HG03175 (cell line): ENCODE results near the gene ITPR1.

ENCODE experiments used
- ATAC-seq: cut with Tn5 transposase; IDR thresholded peaks from one replicate; pipeline ENCODE4 v1.9.1; 2021; ENCODE audit warnings: mild to moderate bottlenecking, moderate library complexity; ENCODE audit not compliant: unreplicated experiment

ITPR1 gene

GRCh38 chr3:4800595-4800994 is 307.4 kb downstream of the ITPR1 start:
- ATAC-seq = no peak

DNA sequence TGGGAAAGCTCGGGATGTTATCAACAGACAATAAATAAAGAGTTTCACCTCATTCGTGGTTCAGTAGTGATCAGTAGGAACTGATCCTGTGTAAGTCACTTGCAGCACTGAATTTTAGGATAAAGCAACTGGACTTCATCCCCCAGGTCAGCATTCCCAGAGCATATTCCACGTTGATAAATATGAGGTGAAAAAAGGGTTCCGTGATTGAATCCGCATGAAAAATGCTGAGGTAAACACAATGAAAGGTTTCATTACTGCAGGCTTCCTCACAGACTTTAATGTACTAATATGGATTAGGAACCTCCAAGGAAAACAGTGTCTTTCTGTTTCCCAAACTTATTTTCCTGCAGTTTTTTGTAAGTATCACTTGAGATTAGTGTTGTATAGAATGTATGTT is 308.7 kb downstream of the ITPR1 start:
- ATAC-seq = no peak

DNA sequence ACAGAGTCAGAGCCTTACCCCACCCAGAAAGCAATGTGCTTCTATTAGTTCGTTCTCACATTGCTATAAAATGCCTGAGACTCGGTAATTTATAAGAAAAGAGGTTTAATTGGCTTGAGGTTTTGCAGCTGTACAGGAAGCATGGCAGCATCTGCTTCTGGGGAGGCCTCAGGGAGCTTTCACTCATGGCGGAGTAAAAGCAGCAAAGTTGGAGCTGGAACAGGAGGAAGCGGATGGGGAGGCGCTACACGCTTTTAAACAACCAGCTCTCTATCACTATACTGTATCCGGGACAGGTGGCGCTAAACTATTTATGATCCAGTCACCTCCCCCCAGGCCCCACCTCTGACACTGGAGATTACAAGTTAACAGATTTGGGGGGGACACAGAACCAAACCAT is 309.8 kb downstream of the ITPR1 start:
- no peak for ATAC-seq

- ATAC-seq = no peak
These were observed 311.3 kb downstream of the ITPR1 start for GRCh38 chr3:4804161-4805058.

GRCh38 chr3:4805662-4806061 is 312.5 kb downstream of the ITPR1 start:
- no peak for ATAC-seq

DNA sequence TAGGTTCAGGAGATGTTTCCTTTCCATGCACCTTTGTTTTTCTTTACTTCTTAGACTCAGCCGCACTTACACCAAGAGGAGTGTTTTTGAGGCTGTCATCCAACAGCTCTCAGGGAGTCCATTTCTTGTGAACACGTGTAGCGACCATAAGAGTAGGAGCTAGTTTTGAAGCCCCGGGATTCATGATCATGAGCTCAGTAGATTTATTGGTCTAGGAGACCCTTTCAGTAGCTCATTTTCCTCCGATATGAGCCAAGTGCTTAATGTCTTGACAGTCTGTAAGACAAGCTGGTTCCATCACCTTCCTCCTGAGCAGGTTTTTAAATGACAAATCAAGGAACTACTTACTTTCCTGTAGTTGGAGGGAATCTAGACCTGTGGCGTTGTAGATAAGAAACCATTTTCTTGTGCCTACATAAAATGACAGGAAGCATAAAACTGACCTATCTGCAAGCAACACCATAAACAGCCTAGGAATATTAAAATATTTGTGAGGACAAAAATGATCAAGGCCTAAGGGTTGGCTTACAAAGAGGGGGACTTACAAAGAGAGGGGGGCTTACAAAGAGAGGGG is 313.5 kb downstream of the ITPR1 start:
- ATAC-seq = no peak

- no peak for ATAC-seq
These were observed 314.5 kb downstream of the ITPR1 start for GRCh38 chr3:4807381-4808280.

DNA sequence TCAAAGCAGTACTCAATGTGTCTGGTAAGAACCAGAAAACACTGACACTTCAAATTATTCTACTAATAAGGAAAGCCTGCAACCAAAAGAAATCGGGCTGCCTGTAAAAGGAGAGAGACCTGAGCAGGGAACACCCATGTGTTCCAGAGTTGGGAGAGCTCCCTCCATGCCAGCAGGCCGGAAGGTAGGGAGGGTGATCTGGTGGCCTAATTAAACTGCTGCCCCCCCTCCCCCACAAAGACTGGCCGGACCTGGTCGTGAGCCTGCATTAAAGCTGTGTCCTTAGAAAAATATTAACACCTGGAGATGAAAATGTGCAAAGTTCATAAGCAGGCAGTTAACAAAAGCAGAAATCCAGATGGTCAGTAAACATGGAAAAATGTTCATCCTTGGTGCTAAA is 315.5 kb downstream of the ITPR1 start:
- ATAC-seq = no peak

GRCh38 chr3:4809922-4810321 is 316.8 kb downstream of the ITPR1 start:
- ATAC-seq = no peak

DNA sequence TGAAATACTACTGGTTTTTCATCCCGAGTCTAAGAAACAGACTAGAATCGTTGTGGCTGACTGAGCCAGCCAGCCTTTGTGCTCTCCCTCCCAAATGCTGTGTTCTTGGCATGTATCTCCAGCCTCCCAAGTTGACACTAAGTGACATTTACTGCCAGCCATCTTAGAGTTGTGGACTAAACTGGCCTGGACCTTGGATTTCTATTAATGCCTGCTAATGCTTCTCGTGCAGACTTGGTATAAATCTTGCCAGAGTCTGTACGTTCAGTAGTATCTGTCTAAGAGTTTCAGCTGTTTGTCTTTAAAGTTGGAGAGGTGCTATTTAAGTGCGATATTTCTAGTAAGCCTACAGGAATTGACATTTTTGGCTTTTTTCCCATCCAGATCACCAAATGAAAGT is 319.4 kb downstream of the ITPR1 start:
- no peak for ATAC-seq

- ATAC-seq = no peak
These were observed 320.8 kb downstream of the ITPR1 start for GRCh38 chr3:4813909-4814304.

DNA sequence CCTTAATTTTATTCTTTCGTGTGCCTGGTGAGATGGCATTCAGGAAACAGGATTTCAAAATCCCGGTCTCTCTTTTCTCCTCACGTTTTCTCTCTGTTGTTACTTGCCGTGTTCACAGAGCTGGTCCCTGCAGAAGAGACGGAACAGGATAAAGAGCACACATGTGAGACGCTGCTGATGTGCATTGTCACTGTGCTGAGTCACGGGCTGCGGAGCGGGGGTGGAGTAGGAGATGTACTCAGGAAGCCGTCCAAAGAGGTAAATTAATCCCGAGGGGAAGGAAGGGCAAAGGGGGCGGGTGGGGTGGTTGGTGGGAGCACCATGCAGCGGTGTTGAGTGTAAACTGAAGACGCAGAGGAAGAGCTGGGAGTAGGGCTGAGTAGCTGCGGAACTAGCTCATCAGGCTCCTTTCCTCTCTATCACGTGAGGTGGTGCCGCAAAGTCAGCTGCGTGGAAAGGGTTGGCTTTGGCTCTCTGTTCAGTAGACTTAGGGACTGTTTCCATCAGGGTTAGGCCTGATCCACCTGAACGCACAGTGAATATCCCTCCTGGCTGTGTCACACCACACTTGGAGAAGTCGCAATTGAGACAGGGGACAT is 321.3 kb downstream of the ITPR1 start:
- ATAC-seq = no peak

GRCh38 chr3:4814904-4815574 is 321.9 kb downstream of the ITPR1 start:
- ATAC-seq = no peak

GRCh38 chr3:4816306-4816705 is 323.2 kb downstream of the ITPR1 start:
- no peak for ATAC-seq

- ATAC-seq = no peak
These were observed 323.6 kb downstream of the ITPR1 start for GRCh38 chr3:4816718-4817117.

DNA sequence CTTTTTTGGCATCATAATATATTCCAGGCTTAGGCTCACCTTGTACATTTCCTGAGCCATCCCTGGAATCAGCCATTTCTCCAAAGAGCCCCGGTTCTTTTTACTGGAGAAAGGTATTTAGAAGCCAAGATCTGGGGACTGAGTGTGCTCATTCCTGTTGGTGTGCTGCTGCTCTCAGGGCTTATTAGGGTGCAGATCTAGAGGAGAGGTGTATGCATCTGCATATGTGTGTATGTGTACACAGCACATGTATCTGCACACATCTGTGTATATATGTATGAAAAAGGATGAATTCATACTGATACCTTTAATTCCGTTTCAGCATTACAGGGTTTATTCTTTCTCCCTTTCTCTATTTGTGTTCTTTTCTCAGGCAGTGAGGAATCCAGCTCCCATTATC is 324.0 kb downstream of the ITPR1 start:
- ATAC-seq = no peak

DNA sequence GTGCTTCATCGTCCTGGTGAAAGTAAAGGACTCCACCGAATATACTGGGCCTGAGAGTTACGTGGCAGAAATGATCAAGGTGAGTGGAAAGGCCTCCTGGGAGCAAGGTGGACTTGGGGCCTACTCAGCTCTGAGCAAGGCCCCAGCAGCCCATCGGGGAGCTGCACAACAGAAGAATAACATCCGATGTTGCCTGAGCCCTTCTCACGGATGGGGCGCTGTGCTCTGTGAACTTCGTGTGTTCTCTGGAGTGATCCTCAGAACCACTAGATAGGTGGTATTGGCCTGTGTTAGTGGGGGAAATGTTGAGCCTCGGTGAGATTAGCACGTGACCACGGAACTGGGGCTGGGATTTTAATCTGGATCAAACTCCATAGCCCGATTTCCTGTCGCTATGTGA is 325.0 kb downstream of the ITPR1 start:
- ATAC-seq = no peak

DNA sequence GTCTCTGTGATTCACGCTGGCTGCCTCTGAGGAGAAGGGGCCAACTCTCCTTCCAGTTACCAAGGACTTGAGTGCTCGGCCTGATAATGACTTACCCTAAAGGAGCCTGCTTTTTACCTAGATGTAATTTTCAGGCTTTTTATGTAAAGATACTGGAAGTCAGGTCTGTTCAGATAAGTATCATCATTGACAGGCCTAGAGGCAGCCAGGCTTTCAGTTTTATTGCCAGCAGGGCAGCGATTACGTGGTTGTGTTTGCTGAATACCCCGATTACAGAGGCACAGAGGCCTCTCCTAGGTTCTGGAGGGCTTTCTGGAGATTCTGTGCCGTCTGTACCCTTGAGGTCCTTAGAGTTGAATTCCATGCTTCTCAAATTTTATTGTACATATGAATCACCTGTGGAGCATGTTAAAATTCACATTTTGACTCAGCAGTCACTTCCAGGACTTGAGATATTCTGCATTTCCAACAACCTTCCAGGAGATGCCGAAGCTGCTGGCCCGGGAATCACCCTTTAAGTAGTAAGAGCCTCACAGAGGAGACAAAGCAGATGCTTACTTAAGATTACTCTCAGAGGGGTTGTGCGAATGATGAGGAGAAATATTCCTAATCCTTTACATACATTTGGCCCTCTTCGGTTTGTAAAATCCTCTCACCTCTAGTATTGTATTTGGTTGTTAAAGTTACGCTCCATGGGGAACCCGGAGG is 326.0 kb downstream of the ITPR1 start:
- ATAC-seq = no peak

DNA sequence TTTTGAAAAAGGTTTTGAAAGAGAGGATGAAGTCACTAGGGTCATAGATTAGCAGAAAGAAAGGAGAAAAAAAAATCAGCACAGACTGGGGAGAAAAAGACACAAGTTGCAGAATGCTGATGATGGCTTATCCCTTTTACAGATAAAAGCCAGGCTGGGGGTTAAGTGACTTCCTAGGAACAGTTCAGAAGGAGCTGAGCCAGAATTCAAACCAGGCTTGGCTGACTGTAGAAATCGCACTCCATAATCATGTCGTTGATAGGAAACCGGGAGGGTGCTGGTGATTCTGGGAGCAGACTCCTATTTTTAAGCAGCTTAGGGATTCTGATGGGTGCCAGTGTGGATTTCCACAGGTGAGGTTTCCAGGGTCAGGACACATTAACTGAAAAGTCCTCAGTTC is 326.6 kb downstream of the ITPR1 start:
- ATAC-seq = no peak
